SK-N-MC (cell line): Measurements from ENCODE around the gene HMCES.

Experiments
- EZH2 ChIP-seq: fragments of 200-600 bp; sonication (generic); IDR thresholded peaks from one replicate; pipeline ENCODE4 v1.6.1; 2017; ENCODE audit warnings: antibody characterized with exemption
- FOXP2 ChIP-seq: optimal IDR thresholded peaks from 2 replicates; pipeline ENCODE3; 2011; ENCODE audit warnings: mild to moderate bottlenecking, moderate library complexity; ENCODE audit not compliant: insufficient read depth; ENCODE audit errors: extremely low read length, control extremely low read depth
- POLR2AphosphoS5 ChIP-seq: IDR thresholded peaks from 2 replicates; pipeline ENCODE4 v1.6.1; 2012; ENCODE audit warnings: mild to moderate bottlenecking, low read depth, low read length, borderline replicate concordance

- no peak for TF ChIP-seq FOXP2
- no peak for TF ChIP-seq EZH2
- no peak for TF ChIP-seq POLR2AphosphoS5
Observed at GRCh38 chr3:129346695-129347457, 68.2 kb downstream of the HMCES start.
